Erythroblast (primary cell): ENCODE measurements around the gene PPARG.

ENCODE experiments used
- DNase-seq, 2 experiments: peaks; one replicate each; lab custom pipeline; 2025; lab: John Stamatoyannopoulos, UW
- GATA1 ChIP-seq: IDR thresholded peaks from 2 replicates; pipeline ENCODE4 v1.6.1; 2011; ENCODE audit warnings: low read depth, mild to moderate bottlenecking, control low read depth, low read length, moderate library complexity
- POLR2A ChIP-seq: IDR thresholded peaks from 2 replicates; pipeline ENCODE4 v1.6.1; 2011; ENCODE audit warnings: mild to moderate bottlenecking, low read length

The PPARG gene

GRCh38 chr3:12336099-12336498, 47.2 kb downstream of the PPARG start:
- no peak for DNase-seq
- TF ChIP-seq GATA1 (no peak), POLR2A (no peak)

- TF ChIP-seq GATA1, result no peak
- no peak for TF ChIP-seq POLR2A
- no peak for DNase-seq
Observed at GRCh38 chr3:12338595-12339546, 50.0 kb downstream of the PPARG start.

- no peak for DNase-seq
- no peak for TF ChIP-seq GATA1
- TF ChIP-seq POLR2A, result no peak
Observed at GRCh38 chr3:12339701-12340480, 51.0 kb downstream of the PPARG start.

DNA sequence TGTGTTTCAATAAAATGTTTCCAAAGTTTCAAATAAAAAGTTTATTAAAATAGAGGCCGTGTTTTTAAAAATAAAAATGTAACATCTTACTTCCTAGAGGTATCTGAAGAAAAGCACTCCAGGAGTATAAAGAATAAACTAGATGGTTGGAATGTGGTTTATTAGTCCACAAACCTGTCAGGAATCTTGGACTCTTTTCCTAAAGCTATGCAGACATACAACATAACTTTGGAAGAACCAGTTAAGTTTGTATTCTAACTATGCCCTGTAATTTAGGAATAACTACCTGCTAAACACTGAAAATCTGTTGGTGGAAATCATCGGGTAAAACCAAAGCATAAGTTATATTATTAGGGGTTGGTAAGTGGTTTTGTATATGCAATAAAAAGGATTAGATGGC, 51.6 kb downstream of the PPARG start:
- TF ChIP-seq POLR2A, result no peak
- no peak for TF ChIP-seq GATA1
- DNase-seq, result no peak

GRCh38 chr3:12342151-12342550, 53.3 kb downstream of the PPARG start:
- TF ChIP-seq GATA1, result no peak
- TF ChIP-seq POLR2A, result no peak
- no peak for DNase-seq

- TF ChIP-seq GATA1, result no peak
- no peak for TF ChIP-seq POLR2A
- no peak for DNase-seq
Observed at GRCh38 chr3:12343047-12343501, 54.2 kb downstream of the PPARG start.

GRCh38 chr3:12345141-12345561, 56.3 kb downstream of the PPARG start:
- peak in 1 of 2 experiments; percentile 10 for DNase-seq
- TF ChIP-seq POLR2A, result no peak
- no peak for TF ChIP-seq GATA1

DNA sequence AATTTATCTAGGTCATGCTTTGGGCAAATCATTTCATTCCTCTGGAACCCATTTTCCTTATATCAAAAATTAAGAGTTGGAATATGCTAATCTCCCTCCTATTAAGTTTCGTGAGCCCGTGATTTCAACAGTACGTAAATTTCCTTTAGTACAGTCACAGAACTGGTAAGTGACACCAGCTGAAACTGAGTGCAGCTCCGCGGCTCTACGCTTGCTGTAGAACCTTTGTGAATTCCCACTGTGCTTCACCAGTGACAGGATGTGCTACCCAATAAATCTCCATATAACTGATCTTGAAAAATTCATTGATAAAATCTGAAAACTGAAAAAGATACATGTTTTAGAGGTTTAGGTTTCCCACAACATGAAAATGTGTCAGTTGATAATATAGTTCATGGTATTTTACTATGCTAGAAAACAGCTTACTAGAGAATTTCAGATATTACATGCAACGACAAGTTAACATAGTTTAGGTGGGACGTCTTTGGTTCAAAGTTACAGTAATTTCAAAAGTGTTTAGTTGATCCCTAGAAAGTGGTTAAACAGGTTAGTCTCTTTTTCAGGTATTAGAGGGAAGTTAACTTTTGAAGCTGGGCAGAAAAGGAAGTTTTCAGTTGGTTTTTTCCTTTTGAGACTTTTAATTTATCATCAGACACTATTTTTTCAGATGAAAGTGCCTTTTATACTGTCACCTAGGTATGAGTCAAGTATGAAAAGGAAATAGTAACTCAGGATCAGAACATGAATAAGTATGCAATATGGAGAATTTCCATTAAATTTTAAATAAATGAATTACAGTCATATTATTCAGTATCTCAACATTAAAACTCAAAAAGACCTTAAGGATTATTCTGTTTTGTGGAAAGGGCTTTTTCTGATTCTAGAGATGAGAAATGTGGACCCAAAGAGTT, 57.0 kb downstream of the PPARG start:
- TF ChIP-seq GATA1, result no peak
- no peak for TF ChIP-seq POLR2A
- no peak for DNase-seq

GRCh38 chr3:12347301-12347700, 58.4 kb downstream of the PPARG start:
- no peak for TF ChIP-seq POLR2A
- no peak for TF ChIP-seq GATA1
- DNase-seq, result no peak

GRCh38 chr3:12349895-12350811, 61.3 kb downstream of the PPARG start:
- no peak for TF ChIP-seq GATA1
- TF ChIP-seq POLR2A, result no peak
- no peak for DNase-seq

GRCh38 chr3:12351145-12351544, 62.3 kb downstream of the PPARG start:
- DNase-seq, result no peak
- TF ChIP-seq GATA1, result no peak
- no peak for TF ChIP-seq POLR2A

DNA sequence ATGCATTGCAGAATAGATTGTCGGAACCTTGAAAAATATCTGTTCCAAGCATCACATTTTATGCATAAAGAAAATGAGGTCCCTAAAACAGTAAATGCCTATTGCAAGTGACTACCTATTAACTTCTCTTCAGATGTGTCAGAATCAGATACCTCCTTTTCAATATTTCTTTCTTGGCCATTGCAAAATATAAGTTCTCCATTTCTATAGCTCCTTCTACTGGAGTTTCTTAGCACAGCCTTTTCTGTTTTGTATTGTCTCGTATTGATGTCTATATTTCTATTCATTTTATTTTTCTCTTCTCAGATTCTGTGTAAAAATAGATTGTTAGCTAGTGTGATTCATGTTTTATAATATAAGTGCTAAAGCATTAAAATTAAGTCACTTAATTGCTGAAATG, 63.4 kb downstream of the PPARG start:
- DNase-seq, result no peak
- TF ChIP-seq GATA1, result no peak
- TF ChIP-seq POLR2A, result no peak
